NCI-H345 treated with DMSO at 0.1 percent for 48 hours (cell line): ENCODE results near the gene CCDC33.

Experiments
- DNase-seq: peaks from one replicate; lab custom pipeline; 2025; ENCODE audit not compliant: unreplicated experiment; lab: John Stamatoyannopoulos, UW

CCDC33 gene

DNA sequence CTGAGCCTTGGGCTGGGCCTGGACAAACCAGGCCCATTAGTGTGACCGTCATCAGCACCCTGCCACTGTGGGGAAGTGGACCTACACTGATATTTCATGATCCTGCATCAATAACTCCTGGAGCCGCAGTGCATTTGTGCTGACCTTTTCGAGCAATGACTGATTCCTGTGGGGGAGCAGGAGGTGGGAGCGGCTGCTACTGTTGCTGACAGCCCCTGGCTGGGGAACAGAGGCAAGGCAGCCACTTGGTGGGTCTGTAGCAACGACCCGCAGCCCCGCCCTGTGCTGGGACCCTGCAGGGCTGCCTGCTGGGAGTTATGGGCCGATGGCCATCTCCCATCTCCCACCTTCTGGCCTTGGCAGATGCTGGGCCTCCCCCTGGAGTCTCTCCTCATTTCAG lies 42.1 kb downstream of the CCDC33 start:
- DNase-seq, result no peak

DNA sequence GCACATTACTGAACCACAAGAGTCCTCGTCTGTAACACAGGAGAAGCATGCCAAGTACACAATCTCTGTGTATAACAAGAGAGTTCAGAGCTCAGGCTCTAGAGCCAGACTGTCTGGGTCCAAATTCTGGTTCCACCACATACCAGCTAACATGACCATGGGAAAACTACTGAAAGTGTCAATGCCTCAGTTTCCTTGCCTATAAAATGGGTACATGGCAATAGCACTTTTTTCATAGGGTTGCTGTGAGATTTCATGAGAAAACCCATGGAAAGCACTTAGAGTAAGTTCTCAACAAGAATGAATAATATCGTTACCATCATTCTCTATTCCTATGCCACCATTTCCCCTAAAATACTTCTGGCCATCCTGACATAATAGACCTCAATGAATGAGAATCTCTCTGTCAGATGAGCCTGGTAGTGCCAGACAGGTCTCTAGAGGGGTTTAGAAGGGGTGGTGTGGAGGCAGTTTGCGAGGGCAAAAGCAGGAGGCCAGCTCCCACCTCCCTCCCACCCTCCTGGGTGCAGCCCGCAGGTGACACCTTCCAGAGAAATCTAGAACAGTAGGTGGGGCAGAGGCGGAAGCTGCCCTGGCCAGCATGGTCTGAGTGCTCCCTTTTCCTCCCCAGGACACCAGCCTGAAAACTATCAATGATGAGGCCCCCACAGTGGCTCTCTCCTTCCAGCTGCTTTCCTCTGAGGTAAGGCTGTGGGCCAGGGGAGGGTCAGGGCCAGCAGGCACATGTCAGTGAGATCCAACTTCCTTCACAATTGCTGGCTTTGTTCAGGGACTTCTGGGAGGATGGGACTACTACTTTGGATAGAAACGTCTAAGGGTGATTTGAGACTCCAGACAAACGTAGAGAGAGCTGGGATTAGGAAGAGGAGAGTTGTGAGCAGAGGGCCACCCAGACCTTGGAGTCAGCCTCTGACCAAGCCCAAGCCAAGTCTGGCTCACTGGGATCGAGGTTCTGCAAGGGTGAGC lies 45.3 kb downstream of the CCDC33 start:
- DNase-seq, result no peak

DNA sequence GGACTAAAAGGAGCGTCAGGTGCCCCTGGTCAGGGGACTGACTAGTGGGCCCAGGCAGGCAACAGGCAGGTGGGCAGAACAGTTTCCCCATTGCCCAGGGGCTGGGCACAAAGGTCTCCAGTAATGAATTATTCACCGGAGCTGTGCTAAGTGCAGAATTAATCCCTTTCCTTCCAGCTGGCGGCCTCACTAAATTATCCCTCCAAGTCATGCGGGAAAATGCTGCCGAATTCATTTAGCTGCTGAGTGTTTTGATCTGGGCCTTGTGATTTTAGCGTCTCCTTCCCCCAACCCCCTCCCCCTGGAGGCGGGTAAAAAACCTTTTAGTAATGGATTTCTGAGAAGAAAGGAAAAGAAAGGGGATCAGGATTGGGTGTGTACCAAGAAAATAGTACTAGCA lies 47.2 kb downstream of the CCDC33 start:
- no peak for DNase-seq

DNA sequence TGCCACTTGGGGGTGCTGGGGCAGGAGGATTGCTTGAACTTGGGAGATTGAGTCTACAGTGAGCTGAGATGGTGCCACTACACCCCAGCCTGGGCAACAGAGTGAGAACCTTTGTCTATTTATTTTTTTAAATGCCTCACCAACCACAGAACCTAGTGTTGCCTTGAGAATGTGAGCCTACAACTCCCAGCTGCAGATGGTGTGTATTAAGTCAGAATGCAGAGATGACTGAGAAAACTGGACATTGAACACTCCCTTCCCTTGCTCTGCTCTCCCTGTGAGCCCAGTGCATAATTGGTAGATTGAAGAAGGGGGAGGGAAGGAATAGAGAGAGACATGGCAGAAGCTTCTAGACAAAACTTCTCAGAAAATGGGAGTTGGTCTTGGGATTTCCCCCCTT lies 53.5 kb downstream of the CCDC33 start:
- DNase-seq, result no peak

DNA sequence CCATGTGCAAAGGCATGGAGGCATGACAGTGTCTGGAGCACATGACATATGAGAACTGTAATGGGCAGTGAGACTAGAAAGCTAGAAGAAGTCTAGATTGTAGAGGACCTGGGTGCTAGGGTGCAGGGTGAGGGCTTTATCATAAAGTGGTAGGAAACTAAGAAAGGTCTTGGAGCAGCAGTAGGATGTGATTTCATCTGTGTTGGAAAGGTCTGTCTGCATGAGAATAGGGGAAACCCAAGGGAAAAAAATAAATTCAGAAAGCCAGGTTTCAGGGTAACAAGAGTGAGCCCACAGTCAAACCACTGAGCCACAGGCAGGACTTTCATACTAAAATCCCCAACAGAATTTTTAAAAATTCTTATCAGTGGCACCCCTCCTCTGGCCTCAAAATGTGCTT lies 54.5 kb downstream of the CCDC33 start:
- DNase-seq, result no peak

DNA sequence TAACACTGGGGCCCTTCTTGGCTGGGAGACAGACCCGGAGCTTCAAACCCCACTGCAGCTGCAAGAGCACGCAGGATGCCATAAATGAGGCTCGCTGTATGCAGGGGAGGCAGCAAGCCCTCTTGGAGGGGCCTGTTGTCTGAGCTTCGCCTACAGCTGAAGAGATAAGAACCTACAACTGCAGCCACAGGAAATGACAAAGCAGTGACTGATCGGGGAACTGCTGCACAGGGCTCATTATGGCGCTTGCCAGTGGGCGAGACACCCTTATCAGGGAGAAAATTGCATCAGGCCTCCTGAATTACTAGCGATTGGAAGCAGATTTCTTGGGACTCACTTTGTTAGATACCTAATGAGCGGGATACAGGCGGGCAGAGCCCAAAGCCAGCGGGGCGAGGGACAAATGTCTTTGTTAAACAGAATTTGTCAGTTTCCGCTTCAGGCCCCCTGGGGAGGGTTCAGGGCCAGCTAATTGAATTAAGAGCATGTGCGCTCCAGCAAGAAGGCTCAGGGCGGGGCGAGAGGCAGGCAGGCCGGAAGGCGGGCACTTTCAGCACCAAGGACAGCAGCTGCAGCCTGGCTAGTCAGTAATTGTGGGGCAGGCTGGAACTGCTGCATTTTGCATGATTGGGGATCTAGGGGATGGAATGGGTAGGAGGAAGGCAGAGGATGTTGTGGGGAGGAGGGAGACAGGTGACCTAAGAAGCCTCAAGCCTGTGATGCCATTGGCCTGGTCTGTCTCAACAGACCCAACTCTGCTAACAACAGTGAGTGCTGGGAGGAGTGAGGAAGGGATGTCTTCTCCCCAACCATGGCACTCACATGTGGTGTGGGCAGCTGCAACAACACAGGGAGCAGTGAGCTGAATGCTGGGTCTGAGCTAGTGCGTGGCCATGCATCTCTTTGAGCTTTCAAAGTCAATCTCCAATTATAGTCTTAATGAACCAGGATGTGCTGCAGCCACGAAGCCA lies 55.3 kb downstream of the CCDC33 start:
- no peak for DNase-seq

DNA sequence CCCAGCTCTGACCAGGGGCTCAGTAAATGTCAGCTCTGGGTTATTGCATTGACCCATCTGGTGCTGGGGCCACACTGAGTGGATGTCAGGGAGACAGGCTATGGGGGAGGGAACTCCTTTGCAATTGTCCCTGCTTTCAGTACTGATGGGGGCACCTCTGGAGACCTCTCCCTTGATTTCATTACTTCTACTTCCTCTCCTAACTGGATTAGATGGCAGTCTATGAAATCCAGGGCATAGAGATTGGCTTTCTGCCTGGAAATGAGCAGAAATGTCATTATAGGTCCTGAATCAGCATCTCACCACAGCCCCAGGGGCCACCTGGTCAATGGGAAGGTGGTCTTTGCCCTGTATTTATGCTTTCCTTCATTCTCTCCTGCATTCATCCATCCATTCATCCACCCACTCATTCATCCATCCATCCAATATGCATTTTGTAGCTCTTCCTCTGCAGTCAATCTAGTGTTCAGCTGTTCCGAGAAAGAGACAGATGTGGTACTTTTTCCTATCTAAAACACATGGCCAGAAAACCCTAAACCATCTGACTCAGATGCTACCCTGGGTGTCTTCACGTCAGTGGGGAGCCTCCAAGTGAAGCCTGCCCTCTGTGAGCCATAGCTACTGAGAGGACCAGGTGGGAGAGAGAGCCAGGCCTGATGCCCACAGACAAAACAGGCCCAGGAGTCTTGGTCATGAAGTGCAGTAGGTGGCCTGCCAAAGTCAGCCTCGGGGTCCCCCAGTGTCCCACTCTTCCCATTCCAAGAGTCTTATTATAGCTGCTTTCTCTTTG lies 57.1 kb downstream of the CCDC33 start:
- no peak for DNase-seq

DNA sequence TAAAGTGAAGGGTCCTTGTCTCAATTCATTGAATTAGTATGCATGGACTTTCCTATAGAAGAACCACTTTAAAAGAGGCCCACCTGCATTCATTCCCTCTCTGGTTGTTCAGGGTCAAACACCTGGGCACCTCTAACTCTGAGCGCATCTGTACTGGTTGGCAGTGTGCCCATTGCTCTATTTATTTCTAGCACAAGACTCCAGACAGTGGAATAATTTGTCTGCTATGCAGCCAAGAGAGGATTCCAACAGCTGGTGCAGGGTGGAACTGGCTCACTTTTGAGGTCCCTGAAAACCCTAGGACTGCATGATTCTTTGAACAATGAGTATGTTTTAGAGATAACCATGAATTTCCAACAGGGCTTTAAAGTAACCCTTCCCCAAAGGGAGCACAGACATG lies 57.9 kb downstream of the CCDC33 start:
- no peak for DNase-seq

DNA sequence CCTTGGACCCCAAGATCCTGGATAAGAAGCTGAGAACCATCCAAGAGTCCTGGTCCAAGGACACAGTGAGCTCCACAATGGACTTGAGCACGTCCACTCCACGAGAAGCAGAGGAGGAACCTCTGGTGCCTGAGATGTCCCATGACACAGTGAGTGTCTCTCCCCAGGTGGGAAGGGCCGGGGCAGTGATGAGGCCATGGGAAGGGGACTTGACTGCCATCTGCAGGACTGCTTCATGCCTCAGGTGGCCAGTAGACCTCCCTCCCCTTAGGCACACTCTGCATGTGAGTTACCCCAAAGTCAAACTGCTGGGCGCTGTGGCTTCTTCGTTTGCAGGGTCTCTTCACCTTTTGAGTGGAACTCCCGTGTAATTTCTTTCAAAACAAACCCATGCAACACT lies 59.7 kb downstream of the CCDC33 start:
- DNase-seq, result no peak

DNA sequence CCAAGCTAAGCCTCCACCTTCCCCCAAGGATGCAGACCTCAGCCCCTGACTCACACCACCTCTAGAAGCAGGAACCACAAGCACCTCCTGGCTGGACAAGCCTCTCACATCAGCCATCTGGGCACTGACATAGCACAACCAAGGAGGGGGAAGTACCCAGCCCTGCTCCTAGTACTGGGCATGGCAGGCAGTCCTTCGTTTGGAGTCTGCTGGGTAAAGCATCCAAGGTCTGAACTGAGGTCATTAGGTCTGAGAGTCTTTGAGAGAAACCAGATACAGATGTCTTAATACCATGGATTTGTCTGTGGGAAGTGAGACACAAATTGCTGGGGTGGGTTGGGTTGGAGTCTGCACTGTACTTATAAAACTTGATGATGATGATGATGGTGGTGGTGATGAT lies 61.8 kb downstream of the CCDC33 start:
- DNase-seq, result no peak

DNA sequence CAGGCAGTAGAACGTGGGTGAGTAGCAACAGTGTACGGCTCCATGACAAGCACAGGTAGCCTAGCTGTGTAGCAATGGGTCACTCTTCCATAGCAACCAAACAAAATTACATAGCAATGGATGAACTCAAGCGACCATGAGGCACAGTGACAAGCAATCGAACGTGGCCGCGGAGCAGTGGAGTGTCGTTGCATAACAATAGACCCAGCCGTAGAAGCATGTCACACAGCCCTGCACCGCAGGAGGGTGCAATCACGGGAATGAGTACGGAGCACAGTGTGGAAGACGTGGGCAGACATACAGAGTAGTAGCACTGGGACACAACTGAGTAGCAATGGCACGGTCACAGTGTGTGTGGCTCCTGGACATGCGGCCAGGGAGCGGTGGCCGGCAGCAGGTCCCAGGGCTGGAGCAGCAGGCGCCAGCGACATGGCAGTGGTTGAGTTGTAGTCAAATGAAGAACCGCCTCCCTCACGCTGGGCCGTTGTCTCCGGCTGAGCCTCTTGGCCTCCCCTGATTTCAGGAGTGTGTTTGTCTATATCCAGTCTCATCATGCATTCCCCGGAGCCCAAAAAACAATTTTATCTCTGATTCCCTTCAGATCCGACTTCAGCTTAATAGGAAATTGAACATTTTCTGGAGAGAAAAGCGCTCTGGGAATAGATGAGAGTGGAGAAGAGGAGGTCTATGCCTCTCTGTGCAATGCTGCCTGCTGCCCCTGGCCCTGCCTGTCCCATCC lies 64.1 kb downstream of the CCDC33 start:
- no peak for DNase-seq

DNA sequence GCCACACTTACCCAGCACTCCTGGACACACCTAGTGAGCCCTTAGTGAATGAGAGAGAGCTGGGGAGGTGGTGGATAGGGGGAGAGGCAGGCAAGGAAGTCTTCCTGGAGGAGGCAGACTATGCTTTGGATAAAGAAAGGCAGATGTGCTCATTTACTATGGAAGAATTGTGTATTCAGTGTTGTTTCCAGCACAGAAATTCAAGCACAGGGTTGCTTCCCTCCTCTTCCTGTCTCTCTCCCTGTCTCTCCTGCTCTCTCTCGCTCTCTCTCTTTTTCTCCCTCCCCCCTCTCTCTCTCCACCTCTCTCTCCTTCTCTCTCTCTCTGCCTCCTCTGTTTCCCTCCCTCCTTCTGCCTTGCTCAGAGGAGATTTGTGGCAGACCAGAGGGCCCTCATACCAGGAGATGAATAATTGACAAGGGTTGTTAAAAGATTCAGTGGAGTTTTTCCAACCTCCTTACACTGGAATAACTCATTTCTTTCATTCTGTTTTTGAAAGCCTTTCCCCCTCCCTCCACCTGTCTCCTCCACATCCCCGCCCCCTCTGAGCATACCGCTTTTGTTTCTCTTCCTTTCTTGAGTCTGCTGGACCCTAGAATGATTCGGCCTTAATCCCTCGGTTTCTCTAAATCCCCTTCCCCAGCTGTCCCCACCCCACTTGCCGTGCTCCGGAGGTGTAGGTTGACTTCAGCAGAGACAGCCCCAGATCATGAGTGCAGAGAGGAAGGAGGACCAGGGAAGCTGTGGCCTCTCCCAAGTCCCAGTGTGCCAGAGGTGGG lies 65.6 kb downstream of the CCDC33 start:
- DNase-seq, result no peak

DNA sequence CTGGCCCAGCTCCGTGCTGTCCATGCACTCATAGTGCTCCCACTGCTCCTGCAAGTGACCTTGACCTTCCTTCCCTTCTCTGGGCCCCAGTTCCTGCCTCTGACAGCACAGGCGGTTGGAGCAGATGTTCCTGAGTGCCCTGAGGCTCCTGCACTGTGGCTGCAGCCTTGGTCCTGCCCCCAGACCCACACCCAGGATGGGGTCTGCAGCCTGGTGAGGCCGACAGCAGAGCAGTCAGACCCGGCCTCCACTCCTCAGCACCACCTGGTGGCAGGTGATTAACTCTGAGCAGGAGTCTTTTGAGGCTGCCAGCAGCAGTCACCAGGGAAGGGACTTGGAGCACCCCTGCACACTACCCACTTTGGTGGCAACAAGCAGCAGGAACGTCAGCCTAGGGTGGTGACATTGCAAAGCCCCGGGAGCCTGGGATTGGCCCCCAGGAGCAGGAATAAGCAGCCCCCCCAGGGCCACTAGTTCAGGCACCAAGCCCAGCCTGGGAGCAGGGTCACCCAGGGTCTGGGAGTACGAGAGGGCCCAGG lies 66.8 kb downstream of the CCDC33 start:
- DNase-seq, result no peak

DNA sequence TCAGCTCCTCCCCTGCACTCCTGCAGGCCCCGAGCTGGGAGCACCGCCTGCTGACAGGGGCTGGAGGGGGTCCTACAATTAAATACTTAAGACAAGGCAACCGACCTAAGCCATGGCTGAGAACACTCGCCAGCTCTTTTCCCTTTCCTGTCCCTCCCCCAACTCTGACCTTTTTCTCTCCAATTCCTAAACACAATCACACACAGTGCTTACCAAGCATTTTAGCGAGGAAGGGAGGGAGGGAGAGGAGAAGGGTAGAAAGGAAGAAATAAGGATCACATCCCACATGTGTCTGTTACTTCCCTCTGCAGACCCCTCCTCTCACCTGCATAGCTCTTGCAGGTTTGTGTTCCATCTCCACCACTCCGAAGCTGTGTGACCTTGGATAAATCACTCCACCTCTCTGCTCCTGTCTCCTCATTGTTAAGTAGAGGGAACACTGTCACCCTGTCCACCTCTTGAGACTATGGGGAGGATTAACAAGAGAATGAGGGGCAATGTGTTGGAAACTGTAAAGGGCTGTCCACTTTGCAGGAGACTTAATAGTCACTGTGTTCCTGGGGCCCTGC lies 67.7 kb downstream of the CCDC33 start:
- no peak for DNase-seq

DNA sequence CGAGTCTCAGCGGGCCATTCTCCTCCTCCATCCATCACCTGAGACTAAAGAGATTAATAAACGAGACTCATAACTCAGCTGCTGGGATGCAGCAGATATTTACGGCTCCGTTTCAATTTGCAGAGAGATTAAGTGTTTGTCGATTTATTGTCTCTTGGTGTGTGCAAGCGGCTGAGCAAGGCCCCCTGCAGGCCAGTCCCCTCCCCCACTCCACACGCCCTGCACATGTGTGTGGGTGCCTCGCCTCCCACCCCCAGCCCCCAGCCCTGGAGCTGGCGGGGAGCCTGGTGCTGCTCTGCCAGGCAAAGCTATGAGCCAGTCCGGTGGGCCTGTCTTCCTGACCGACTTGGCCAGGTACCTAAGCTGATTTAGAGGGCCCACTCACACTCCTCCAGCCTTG lies 68.3 kb downstream of the CCDC33 start:
- DNase-seq, result peak; percentile 25

DNA sequence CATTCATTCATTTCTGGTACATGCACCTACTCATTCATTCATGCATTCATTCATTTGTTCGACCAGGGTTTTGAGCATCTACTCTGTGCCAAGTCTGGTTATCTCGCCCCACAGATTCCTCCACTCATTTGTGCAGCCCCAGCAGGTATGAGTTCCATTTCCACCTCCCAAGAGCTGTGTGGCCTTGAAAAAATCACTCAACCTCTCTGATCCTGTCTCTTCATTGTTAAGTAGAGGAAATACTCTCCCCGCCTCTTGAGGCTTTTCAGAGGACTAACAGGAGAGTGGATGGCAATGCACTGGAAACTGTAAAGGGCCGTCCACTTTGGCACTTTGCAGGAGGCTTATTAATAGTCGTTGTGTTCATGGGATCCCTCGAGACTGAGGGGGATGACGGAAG lies 69.6 kb downstream of the CCDC33 start:
- DNase-seq, result no peak

DNA sequence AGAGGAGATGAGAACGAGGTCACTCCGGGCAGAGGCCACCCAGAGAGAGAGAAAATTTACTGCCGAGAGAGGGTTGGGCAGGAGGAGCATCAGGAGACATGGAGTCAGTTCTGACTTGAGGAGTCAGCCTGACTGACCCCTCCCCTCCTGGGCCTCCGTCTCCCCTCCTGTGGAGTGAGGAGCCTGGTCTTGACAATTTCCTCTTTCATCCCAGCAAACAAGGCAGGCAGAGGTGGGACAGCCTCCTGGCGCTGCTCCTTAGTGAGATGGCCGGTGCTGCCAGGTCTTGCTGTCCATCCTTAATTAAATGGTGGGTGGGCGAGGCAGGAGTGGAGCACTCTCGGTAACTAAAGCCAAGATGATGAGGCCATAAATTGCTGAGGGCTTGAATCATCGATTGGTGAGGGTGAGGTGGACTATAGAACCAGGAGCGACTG lies 70.7 kb downstream of the CCDC33 start:
- DNase-seq, result no peak

DNA sequence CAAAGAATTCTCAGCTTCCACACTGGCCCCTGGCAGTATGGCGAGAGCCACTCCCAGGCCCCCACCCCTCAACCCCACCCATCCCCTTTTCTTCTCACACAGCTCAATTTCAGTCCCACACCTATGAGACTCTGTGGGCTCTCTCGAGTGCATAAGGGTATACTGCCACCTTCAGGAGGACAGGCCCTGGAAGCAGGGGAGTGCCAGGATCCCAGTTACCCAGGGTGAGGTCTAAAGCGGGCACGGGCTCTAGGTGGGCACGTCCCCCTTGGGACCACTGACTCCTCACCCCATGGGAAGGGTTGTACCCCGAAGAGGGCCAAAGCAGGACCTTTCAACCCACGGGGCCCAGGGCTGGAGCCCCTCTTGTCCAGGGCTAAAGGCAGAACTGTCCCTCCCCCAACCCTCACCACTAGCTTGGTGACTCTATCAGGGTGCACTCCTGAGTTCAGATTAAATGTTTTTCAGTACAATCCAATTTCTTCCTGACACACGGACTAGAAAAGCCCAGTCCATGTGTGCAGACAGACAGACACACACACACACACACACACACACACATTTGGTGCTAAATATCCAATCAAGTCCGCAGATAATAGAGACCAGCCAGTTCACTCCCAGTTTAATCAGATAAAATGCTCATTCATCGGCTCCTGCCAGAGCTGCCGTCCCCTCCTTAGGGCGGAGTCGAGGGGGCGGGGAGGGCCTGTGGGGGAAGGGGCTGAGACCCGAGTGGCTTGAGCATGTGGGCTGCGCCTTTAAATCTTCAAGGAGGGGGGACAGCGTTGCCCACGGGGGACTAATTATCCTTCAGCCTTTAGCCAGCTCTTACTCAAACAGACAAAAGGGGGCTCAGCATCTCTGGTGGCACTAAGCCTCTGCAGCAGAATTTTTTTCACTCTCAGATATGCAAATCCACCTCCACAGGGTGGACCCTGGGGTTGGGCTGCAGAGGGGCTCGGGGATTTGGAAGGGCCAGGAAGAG lies 72.0 kb downstream of the CCDC33 start:
- DNase-seq, result peak; percentile 44
